ENCODE results near the gene MAP4K2.
A peak's percentile ranks its signal among the peaks of the same experiment; 100 is the strongest.
"Not testable (repeated sequence)": the region's sequence is repeated elsewhere in the genome, so short reads cannot be mapped to it uniquely, and the experiment has no call there.

Gene MAP4K2

DNA sequence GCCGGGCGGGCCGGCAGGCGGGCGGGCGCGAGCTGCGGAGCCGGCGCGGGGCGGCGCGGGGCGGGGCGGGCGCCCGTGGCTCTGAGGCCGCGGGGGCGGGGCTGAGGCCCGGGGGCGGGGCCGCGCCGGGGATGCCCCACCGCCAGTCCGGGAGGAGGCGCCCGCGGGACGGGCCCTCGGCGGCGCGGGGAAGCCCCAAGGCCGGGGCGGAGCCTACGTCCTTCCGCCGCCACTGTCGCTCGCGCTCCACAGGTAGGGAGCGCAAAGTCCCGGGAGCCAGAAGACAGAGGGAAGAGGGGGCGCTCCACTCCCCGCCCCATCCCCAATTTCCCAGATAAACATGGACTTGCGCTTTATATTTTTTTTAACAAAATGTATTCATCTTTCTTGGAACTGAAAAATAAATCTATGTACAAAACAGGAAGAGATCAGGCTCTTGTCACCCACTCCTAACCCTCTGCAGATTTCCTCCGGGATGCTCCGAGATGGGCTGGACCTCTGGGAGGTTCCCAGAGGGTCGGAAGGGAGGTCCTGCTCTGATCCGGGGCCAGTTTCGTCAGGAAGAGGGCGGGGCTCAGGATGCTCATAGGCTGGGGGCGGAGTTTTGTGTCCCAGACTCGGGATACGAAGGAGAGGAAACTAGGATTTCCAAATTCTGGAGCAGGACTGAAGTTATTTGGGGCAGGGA, at the start of gene MAP4K2:
MAP4K2 (minus strand) TSS at position 57 of the 688 bp plus-strand sequence. CDS start 65 bp downstream, outside the sequence.
- DNase-seq, result peak; percentile 87

DNA sequence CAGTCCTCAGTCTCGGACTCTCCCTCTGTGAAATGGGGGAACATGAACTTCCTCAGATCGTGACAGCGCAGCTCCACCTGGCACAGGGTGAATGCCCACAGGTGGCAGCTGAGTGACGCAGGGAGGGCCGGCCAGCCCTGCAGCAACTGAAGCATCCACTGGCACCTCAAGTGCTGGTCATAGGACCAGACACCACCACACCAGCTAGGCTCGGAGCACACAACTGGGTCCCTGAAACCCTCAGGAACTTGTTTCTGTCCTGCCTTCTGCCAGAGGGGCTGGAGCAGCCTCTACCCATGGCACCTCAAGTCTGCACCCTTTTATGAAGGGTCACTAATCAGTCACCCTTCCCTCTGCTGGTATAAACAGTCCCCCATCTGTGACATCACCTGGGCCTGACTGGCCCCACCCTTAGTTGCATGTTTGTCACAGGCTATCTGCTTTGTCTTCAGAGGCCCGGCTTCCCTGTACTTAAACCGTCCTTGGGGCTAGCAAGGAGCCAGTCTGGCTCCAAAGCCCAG, 48.9 kb upstream of the MAP4K2 start:
- DNase-seq, result no peak

- DNase-seq, result no peak
Measured at GRCh38 chr11:64850979-64851567, 48.1 kb upstream of the MAP4K2 start.

DNA sequence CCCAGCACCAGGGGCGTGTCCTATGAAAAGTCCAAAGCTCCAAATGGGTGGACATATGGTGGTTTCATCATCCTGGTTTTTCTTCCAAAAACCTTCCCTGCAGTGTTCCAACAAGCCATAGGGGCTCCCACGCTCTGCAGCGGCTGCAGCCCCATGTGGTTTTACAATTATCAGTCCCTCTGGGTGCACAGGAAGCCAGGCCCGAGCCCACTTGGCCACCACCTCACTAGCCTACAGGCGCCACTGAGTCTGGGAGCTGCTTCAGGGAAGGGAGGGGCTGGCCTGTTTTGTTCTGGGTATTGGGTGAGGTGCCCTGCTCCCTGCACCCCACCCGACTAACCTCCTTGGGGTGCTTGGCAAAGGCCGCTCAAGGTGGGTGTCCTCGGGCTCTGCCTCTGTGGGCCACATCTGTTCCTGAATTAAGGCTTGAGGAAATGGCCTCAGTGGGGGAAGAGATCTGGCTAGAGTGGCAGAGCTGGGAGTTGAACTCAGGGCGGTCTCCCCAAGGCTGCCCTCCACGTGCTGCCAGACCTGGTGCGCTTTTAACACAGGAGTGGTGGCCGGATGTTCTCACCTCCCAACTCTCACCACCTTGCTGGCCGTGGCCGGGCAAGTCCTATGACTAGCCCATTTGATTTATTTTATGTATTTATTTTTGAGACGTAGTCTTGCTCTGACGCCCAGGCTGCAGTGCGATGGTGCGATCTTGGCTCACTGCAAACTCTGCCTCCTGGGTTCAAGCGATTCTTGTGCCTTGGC, 46.8 kb upstream of the MAP4K2 start:
- no peak for DNase-seq

DNA sequence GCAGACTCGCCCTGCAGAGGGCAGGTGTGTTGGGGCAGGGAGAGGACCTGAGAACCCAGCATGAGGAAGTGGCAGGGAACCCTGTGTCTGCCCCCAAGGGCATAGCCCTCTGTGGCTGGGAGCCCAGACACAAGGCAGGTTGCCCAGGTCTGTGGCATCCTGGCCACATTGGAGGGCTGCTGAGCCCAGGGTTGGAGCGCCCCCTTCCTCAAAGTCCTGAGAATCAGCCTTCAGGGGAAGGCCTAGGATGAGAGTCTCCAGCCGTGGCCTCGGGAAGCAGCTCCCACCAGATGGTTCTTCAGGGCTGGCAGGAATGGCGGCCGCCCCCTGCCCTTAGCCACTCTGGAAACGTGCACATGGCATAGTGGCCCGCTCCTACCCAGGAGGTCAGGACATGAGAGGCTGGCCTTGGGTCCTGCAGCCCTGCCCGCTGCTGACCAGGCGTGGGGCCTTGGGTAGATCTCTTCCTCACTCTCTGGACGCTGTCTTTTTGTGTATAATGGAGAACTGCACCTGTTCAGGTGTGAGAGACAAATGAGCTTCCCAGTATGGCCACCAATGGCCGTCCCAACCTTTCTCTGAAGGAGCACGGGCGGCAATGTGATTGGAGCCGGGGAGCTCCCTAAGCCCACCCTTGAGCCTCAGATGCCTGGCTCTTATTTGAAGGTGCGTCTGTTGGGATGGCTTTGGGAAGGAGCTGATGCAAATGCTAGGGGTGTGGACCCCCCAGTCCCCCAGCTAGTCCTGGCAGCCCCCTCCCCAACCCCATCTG, 46.0 kb upstream of the MAP4K2 start:
- DNase-seq, result no peak

GRCh38 chr11:64848214-64848825, 45.3 kb upstream of the MAP4K2 start:
- DNase-seq, result no peak

- peak; percentile 94 for DNase-seq
Measured at GRCh38 chr11:64846998-64847666, 44.1 kb upstream of the MAP4K2 start.

- not testable (repeated sequence) for DNase-seq
Measured at GRCh38 chr11:64845776-64846129, 42.7 kb upstream of the MAP4K2 start.

- no peak for DNase-seq
Measured at GRCh38 chr11:64845129-64845775, 42.2 kb upstream of the MAP4K2 start.

DNA sequence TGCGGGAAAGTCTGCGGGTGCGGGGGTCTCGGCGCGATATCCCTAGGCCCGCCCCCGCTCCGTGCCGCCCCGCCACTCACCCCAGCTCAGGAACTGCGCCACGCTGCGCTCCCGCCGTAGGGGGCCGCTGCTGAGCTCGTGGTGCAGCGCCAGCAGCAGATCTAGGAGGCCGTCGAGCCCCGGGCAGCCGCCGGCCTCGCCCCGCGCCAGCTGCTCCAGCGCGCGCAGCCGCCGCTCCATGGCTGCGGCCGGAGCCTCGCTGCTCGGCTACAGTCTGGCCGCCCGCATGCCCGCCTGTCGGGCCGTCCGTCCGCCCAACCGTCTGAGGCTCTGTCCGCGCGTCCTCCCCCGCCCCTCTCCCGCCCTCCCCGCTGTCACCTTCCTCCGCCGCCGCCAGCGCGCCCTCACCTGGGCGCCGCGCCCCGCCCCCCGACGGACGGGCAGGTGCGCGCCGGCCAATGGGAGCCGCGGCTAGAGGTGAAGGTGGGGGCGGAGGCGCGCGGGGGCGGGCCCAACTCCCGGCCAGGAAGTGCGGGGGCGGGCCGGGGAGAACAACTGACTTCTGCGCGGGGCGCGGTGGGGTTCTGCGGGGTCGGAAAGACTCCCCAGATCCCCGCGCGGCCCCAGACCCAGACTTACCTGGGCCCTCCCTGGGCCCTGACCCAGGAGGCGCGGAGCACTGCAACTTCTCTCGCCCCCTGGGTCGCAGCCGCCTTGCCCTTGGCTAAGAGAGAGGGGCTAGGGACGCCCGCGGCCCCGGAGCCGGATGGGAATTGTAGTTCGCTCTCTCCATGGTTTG, 41.5 kb upstream of the MAP4K2 start, which contains the start of gene CDC42BPG:
CDC42BPG (minus strand) TSS at position 324 of the 799 bp plus-strand sequence; CDS start at position 240, 84 bp downstream.
- peak; percentile 77 for DNase-seq

DNA sequence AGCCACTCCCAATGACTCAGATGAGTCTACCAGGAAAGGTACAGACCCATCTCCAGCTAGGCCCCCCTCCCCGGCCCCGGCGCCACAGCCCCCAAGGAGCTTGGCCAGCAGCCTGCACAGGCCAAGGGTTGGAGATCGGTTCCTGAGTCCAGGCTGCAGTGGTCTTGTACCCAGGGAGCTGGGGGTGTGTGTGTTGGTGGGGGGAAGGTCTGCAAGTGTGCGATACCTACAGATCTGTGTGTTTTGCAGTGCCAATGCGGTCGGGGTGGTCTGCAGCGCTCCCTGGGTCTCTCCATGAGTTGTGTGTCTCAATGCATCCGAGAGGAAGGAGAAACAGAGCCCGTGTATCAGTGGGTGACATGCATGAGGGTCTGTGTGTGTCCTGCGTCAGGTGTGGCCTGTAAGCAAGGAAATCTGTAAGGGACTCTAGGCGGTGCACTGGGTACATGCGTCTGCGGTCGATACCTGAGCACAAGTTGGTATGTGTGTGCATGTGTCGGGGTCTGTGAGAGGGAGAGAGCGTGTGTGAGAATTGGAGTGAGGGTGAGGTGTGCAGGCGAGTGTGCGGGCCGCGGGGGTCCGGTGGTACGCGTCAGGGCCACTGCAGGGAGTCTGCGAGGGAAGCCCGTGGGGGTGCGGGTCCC, 40.8 kb upstream of the MAP4K2 start:
- no peak for DNase-seq

- no peak for DNase-seq
Measured at GRCh38 chr11:64842851-64843685, 40.1 kb upstream of the MAP4K2 start.

- DNase-seq, result no peak
Measured at GRCh38 chr11:64842366-64842759, 39.3 kb upstream of the MAP4K2 start.

GRCh38 chr11:64841592-64842365, 38.8 kb upstream of the MAP4K2 start:
- no peak for DNase-seq

GRCh38 chr11:64839887-64840782, 37.1 kb upstream of the MAP4K2 start:
- DNase-seq, result no peak

GRCh38 chr11:64839335-64839734, 36.3 kb upstream of the MAP4K2 start:
- DNase-seq, result no peak

Data from right forelimb (tissue), 1 donor.